Smooth muscle cell (in vitro differentiated cells): ENCODE measurements around the gene KLHL22. TPM values are rescaled to one million over a fixed set of nuclear protein-coding genes. Genes with fewer than 3 reads are reported as not detected.

Experiments used
- DNase-seq: peaks from one replicate; lab custom pipeline; 2025; ENCODE audit not compliant: unreplicated experiment; lab: John Stamatoyannopoulos, UW
- H2AFZ ChIP-seq: fragments of 200-600 bp; sonication (generic); 2 replicates; pipeline ENCODE4 v1.6.0; 2016; ENCODE audit warnings: antibody characterized with exemption, low read depth, mild to moderate bottlenecking
- H3F3A ChIP-seq: fragments of 200-600 bp; sonication (generic); 2 replicates; pipeline ENCODE4 v1.6.0; 2017; ENCODE audit warnings: antibody characterized with exemption, low read depth
- H3K27ac ChIP-seq: fragments of 200-600 bp; sonication (generic); 2 replicates; pipeline ENCODE4 v1.5.1; 2016; ENCODE audit warnings: low read depth, mild to moderate bottlenecking
- H3K27me3 ChIP-seq: fragments of 200-600 bp; sonication (generic); 2 replicates; pipeline ENCODE4 v1.6.1; 2016; ENCODE audit warnings: low read depth, mild to moderate bottlenecking
- H3K36me3 ChIP-seq: fragments of 200-600 bp; sonication (generic); 2 replicates; pipeline ENCODE4 v1.5.1; 2016; ENCODE audit warnings: low read depth
- H3K4me1 ChIP-seq: fragments of 200-600 bp; sonication (generic); 2 replicates; pipeline ENCODE4 v1.5.1; 2016; ENCODE audit warnings: low read depth
- H3K4me2 ChIP-seq: fragments of 200-600 bp; sonication (generic); 2 replicates; pipeline ENCODE4 v1.6.0; 2016; ENCODE audit warnings: mild to moderate bottlenecking
- H3K4me3 ChIP-seq: fragments of 200-600 bp; sonication (generic); 2 replicates; pipeline ENCODE4 v1.5.1; 2016; ENCODE audit warnings: mild to moderate bottlenecking
- H3K79me2 ChIP-seq: fragments of 200-600 bp; sonication (generic); 2 replicates; pipeline ENCODE4 v1.6.0; 2016; ENCODE audit warnings: low read depth, mild to moderate bottlenecking
- H3K9ac ChIP-seq: fragments of 200-600 bp; sonication (generic); 2 replicates; pipeline ENCODE4 v1.6.0; 2016; ENCODE audit warnings: low read depth
- H3K9me3 ChIP-seq: fragments of 200-600 bp; sonication (generic); replicated peaks from 2 replicates; pipeline ENCODE4 v1.5.1; 2016; ENCODE audit warnings: low read depth
- H4K20me1 ChIP-seq: fragments of 200-600 bp; sonication (generic); 2 replicates; pipeline ENCODE4 v1.6.0; 2016; ENCODE audit warnings: low read depth
- WGBS: methylation state at CpG from one replicate; pipeline ENCODE4 v1.1.7; 2016; ENCODE audit warnings: low lambda C conversion rate; 5-methylcytosine and 5-hydroxymethylcytosine counted together
- polyA plus RNA-seq: library from polyadenylated mRNA; unstranded; fragments of >200 nt; fragmentation: Nextera tagmentation; extraction: Ambion mirVana; gene quantifications from 2 replicates; pipeline ENCODE4 v1.2.1, GENCODE V29; 2016
- total RNA-seq: library from RNA; depleted of rRNA; stranded (reverse); fragments of >200 nt; gene quantifications from 2 replicates; pipeline ENCODE4 v1.2.3, GENCODE V29; 2014
- TF ChIP-seq, protein P1 (sequence below): fragments of 200-600 bp; sonication (generic); IDR thresholded peaks from 2 replicates; pipeline ENCODE4 v1.5.1; 2017; ENCODE audit warnings: borderline replicate concordance, mild to moderate bottlenecking, antibody characterized with exemption; ENCODE audit not compliant: insufficient read depth, poor library complexity, severe bottlenecking

Gene KLHL22
- total and polyA plus RNA-seq, 2 experiments from 2014 or later: 17.1 to 27.3 TPM

DNA sequence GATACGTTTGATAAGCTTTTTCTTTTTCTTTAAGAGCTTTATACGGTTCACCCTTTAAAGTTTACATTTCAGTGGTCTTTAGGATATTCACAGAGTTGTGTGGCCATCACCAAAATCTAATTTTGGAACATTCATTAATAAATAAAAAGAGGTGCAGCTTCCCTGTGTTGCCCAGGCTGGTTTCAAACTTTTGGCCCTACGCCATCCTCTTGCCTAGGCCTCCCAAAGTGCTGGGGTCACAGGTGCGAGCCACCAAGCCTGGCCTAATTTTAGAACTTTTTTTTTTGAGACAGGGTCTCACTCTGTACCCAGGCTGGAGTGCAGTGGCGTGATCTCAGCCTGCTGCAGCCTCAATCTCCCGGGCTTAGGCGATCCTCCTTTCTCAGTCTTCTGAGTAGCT is 42.4 kb upstream of the KLHL22 start:
- no peak overlapping the region for H3K4me3 ChIP-seq
- H3K27me3 ChIP-seq: no peaks in the 10 kb centered on the region
- H3K4me1 ChIP-seq: peaks cover 3% of the 10 kb centered on the region
- no peak overlapping the region for H2AFZ ChIP-seq
- 99% methylated on average over 7 of the region's 7 CpGs for WGBS
- H3K4me2 ChIP-seq: no peak overlapping the region
- H3K79me2 ChIP-seq: peaks cover 94% of the 10 kb centered on the region
- H3F3A ChIP-seq: peaks cover 8% of the 10 kb centered on the region
- H3K9ac ChIP-seq: no peak overlapping the region
- H3K36me3 ChIP-seq: peaks cover 8% of the 10 kb centered on the region
- no peak overlapping the region for H3K27ac ChIP-seq
- H3K9me3 ChIP-seq: no peaks in the 10 kb centered on the region
- H4K20me1 ChIP-seq: peaks cover 71% of the 10 kb centered on the region
- TF ChIP-seq, protein P1, sequence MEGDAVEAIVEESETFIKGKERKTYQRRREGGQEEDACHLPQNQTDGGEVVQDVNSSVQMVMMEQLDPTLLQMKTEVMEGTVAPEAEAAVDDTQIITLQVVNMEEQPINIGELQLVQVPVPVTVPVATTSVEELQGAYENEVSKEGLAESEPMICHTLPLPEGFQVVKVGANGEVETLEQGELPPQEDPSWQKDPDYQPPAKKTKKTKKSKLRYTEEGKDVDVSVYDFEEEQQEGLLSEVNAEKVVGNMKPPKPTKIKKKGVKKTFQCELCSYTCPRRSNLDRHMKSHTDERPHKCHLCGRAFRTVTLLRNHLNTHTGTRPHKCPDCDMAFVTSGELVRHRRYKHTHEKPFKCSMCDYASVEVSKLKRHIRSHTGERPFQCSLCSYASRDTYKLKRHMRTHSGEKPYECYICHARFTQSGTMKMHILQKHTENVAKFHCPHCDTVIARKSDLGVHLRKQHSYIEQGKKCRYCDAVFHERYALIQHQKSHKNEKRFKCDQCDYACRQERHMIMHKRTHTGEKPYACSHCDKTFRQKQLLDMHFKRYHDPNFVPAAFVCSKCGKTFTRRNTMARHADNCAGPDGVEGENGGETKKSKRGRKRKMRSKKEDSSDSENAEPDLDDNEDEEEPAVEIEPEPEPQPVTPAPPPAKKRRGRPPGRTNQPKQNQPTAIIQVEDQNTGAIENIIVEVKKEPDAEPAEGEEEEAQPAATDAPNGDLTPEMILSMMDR: no peak
- DNase-seq: no peak

DNA sequence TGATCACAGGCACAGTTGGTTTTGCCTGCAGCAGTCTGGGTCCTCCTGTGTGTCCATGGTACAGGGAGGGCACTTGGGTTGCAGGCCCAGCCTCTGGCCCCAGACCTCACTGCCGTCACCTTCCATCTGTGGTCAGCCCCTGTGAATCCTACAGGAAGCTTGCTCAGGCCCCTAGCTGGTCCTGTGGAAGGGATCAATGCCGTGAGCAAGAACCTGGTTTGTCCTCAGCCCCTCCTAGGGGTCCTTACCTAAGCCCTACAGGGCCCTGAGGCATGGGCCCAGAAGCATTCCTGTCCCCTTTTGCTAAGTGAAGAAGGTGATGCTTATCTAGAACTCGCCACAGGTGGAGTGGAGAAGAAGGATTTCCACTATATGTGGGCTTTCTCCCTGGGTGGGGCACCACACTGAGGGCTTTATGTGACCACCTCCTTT is 41.7 kb upstream of the KLHL22 start:
- no peak overlapping the region for H3K4me2 ChIP-seq
- H3K36me3 ChIP-seq: peaks cover 4% of the 10 kb centered on the region
- no peak overlapping the region for H3K27ac ChIP-seq
- peaks cover 77% of the 10 kb centered on the region for H4K20me1 ChIP-seq
- no peak overlapping the region for H2AFZ ChIP-seq
- peaks cover 94% of the 10 kb centered on the region for H3K79me2 ChIP-seq
- no peaks in the 10 kb centered on the region for H3K9me3 ChIP-seq
- no peak overlapping the region for H3K4me3 ChIP-seq
- no peak overlapping the region for H3K9ac ChIP-seq
- peaks cover 10% of the 10 kb centered on the region for H3K4me1 ChIP-seq
- H3K27me3 ChIP-seq: no peaks in the 10 kb centered on the region
- TF ChIP-seq, protein P1: no peak
- H3F3A ChIP-seq: peaks cover 14% of the 10 kb centered on the region
- DNase-seq: no peak
- 91% methylated on average over 3 of the region's 3 CpGs for WGBS

DNA sequence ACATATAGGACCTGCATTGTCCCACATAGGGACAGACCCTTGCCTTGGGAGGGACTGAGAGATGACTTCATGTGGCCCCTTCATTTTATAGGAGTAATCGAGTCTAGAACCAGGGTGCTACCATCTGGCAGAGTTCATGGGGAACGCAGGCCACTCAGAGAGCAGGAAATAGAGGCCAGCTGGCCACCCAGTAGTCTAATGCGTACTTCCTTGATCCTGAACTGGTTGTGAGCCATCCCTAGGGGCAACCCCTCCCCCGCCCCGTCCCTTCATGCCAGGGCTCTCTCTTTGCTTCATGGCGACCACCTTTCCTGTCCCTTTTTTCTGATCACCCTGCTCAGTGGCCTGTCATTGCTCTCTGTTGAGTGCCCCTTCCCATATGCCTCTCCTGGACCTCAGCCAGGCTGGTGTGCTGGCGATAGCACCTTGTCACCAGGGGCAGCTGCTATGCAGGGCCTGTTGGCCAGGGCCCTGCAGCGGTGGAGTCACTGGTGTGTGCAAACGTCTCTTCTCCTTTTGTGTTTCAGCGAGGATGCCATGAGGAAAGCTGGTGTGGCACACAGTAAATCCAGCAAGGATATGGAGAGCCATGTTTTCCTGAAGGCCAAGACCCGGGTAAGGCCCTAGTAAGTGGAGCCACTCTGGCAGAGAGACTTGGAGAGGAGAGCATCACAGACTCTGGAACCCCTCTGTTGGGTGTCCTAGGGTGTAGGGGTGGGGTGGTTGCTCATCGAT is 41.2 kb upstream of the KLHL22 start:
- Histone ChIP-seq H3K4me1 (peaks cover 16% of the 10 kb centered on the region), H3K27ac (no peak overlapping the region), H3K27me3 (no peaks in the 10 kb centered on the region), H3K36me3 (no peaks in the 10 kb centered on the region), H3F3A (peaks cover 20% of the 10 kb centered on the region), H3K9ac (no peak overlapping the region), H3K4me2 (no peak overlapping the region), H4K20me1 (peaks cover 83% of the 10 kb centered on the region), H3K79me2 (peaks cover 90% of the 10 kb centered on the region), H2AFZ (no peak overlapping the region), H3K4me3 (no peak overlapping the region), H3K9me3 (no peaks in the 10 kb centered on the region)
- DNase-seq: no peak
- TF ChIP-seq, protein P1: no peak
- 95% methylated on average over 12 of the region's 12 CpGs for WGBS

DNA sequence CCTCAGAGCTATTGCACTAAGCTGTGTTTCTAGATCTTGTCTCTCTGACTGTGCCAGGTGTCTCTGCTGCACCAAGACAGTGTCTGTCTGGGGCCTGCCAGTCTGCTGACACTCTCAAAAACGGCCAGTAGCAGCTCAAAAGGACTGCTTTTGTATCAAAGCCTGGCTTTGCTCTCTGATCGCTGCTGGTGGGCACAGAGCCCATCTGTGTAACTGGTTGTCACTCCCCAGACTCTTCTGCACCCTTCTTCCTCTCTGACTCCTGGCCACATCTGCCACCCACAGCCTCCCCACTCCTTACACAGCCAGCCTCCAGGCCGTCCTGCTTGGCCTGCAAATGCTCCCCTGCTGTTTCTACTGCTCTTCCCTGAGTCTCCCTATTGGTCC is 38.3 kb upstream of the KLHL22 start:
- H3K27me3 ChIP-seq: no peaks in the 10 kb centered on the region
- H3K4me1 ChIP-seq: peaks cover 35% of the 10 kb centered on the region
- TF ChIP-seq, protein P1: no peak
- H3K36me3 ChIP-seq: no peaks in the 10 kb centered on the region
- no peak for DNase-seq
- H3K9me3 ChIP-seq: no peaks in the 10 kb centered on the region
- peaks cover 31% of the 10 kb centered on the region for H3F3A ChIP-seq
- no peak overlapping the region for H3K9ac ChIP-seq
- H3K4me3 ChIP-seq: no peak overlapping the region
- WGBS: 82% methylated on average over 3 of the region's 3 CpGs
- H4K20me1 ChIP-seq: peaks cover 92% of the 10 kb centered on the region
- H3K4me2 ChIP-seq: peak overlapping the region; percentile 78
- H3K79me2 ChIP-seq: peaks cover 79% of the 10 kb centered on the region
- no peak overlapping the region for H2AFZ ChIP-seq
- H3K27ac ChIP-seq: peak overlapping the region; percentile 98
